GM06990 (cell line): ENCODE data around the gene BAZ1A.

Source experiments
- DNase-seq: peaks from one replicate; pipeline ENCODE4 v3.0.0-alpha.2; 2011; ENCODE audit not compliant: insufficient read length; ENCODE audit errors: extremely low read depth
- H3K27me3 ChIP-seq: replicated peaks from 2 replicates; pipeline ENCODE4 v1.6.0; 2011; ENCODE audit warnings: low read length; ENCODE audit not compliant: control insufficient read depth, insufficient read depth
- H3K36me3 ChIP-seq: 2 replicates; pipeline ENCODE4 v1.5.1; 2011; ENCODE audit warnings: low read length; ENCODE audit not compliant: control insufficient read depth, insufficient read depth
- H3K4me3 ChIP-seq: replicated peaks from 2 replicates; pipeline ENCODE4 v1.5.1; 2011; ENCODE audit warnings: low read depth, mild to moderate bottlenecking, control low read depth, low read length
- CTCF ChIP-seq: IDR thresholded peaks from 2 replicates; pipeline ENCODE4 v1.5.1; 2011; ENCODE audit warnings: low read length, control low read depth, mild to moderate bottlenecking, inconsistent platforms; ENCODE audit not compliant: insufficient read depth, poor library complexity, severe bottlenecking

Gene BAZ1A

GRCh38 chr14:34710744-34711143 lies 164.4 kb downstream of the BAZ1A start:
- no peak overlapping the region for H3K4me3 ChIP-seq
- H3K36me3 ChIP-seq = no peaks in the 10 kb centered on the region
- no peak for TF ChIP-seq CTCF
- DNase-seq = no peak
- no peaks in the 10 kb centered on the region for H3K27me3 ChIP-seq

- H3K4me3 ChIP-seq = no peak overlapping the region
Measured at GRCh38 chr14:34710006-34710405, 165.2 kb downstream of the BAZ1A start.

GRCh38 chr14:34707722-34708121 lies 167.4 kb downstream of the BAZ1A start:
- no peak for TF ChIP-seq CTCF
- Histone ChIP-seq H3K36me3 (no peaks in the 10 kb centered on the region), H3K27me3 (no peaks in the 10 kb centered on the region), H3K4me3 (no peak overlapping the region)
- DNase-seq = no peak

More at GRCh38 chr14:34710006-34710405, 165.2 kb downstream of the BAZ1A start:
- Histone ChIP-seq H3K27me3 (no peaks in the 10 kb centered on the region), H3K36me3 (no peaks in the 10 kb centered on the region)
- TF ChIP-seq CTCF = no peak
- DNase-seq = no peak
